Body of pancreas (tissue), 4 donors: ENCODE data around the gene CLPTM1L. TPM values are rescaled to one million over a fixed set of nuclear protein-coding genes. Genes with fewer than 3 reads are reported as not detected.

Experiments
- ATAC-seq: fragments of 150-250 bp; one replicate; pipeline ENCODE4 v1.9.1; 2016
- DNase-seq, 4 donors: peaks; one replicate each; pipeline ENCODE4 v3.0.0-alpha.2; 2019
- H3K27ac ChIP-seq, 4 donors: fragments of 200-600 bp; sonication (generic); 1 replicate in 3 of 4; 2 replicates in 1 of 4; pipeline versions ENCODE4 v1.5.1 to v1.6.1; 2016 to 2019; ENCODE audit warnings: mild to moderate bottlenecking in 1 of 4, mixed read lengths in 1 of 4, moderate library complexity in 1 of 4
- H3K27me3 ChIP-seq, 2 donors: fragments of 200-600 bp; sonication (generic); one replicate each; pipeline ENCODE4 v1.6.0; 2016; ENCODE audit warnings: mild to moderate bottlenecking in 1 of 2
- H3K36me3 ChIP-seq, 2 donors: fragments of 200-600 bp; sonication (generic); replicated peaks in 1 of 2; 2 replicates each; pipeline ENCODE4 v1.5.1; 2016; ENCODE audit warnings: low read depth in 2 of 2; ENCODE audit not compliant: insufficient read depth in 1 of 2
- H3K4me1 ChIP-seq: fragments of 200-600 bp; sonication (generic); one replicate; pipeline ENCODE4 v1.6.0; 2016
- H3K4me3 ChIP-seq, 2 donors: fragments of 200-600 bp; sonication (generic); 1 replicate in 1 of 2; 2 replicates in 1 of 2; pipeline ENCODE4 v1.5.1; 2016 to 2019
- H3K9me3 ChIP-seq, 3 donors: fragments of 200-600 bp; sonication (generic); 1 replicate in 2 of 3; 2 replicates in 1 of 3; pipeline ENCODE4 v1.5.1; 2016
- POLR2A ChIP-seq, 3 donors: fragments of 450-650 bp; IDR thresholded peaks; one replicate each; pipeline ENCODE4 v1.6.1; 2016; ENCODE audit warnings: antibody characterized with exemption in 3 of 3, mild to moderate bottlenecking in 2 of 3
- WGBS, 2 donors: methylation state at CpG; one replicate each; pipeline ENCODE4 v1.1.5; 2017; 5-methylcytosine and 5-hydroxymethylcytosine counted together
- intact Hi-C: fragments of 100-400 bp; cut with DNase I; formaldehyde crosslinking; loops from one replicate; pipeline ENCODE4 v1.15.1; 2023
- total RNA-seq, 2 donors: library from RNA; depleted of rRNA; stranded (reverse); fragments of >200 nt; gene quantifications; one replicate each; pipeline ENCODE4 v1.1.0, GENCODE V29; 2016
- TF ChIP-seq, protein P1 (sequence below), 7 experiments: fragments of 450-650 bp in 4 of 7; fragments of 200-600 bp in 3 of 7; sonication (generic) in 3 of 7; IDR thresholded peaks; one replicate each; pipeline ENCODE4 v1.5.1; 2016 to 2019; ENCODE audit warnings: antibody characterized with exemption in 7 of 7

The CLPTM1L gene
- total RNA-seq, 2 donors from 2014 or later = 91.3 to 109 TPM

DNA sequence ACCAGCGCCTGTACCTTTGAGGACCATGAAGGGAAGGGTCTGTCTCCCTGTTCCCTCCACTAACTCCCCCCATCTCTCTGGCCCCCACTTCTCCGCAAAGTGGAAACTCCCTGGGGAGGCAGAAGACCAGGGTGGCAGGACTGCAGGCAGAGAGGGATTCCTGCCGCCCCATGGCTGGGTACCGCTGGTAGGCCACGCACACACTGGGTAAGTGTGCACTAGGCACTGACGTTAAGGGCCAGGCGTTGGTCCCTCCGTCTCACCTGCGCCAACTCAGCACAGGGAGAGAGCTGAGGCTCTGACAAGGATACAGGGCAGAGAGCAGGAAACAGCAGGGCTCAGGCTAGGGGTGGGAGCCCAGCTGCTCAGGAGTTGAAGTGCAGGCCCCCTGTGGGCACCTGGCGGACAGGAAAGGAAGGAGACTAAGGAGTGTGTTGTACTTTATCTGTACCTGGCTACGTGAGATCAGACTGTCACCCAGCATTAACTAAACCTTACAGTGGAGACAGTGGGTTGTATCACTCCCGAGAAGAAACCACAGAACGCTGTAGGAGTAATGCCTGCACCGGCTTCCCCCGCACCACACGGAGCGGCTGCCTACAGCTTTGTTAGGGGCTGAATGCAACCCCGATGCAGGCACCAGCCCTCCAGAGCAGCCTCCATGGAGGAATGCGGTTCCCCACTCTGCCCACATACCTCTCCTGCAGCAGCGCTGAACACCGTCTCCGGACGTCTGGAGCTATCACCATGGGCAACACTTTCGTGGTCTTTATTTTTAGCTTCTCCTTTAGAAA lies 34.2 kb upstream of the CLPTM1L start:
- Histone ChIP-seq H3K27ac (no peak overlapping the region), H3K27me3 (no peaks in the 10 kb centered on the region), H3K36me3 (no peaks in the 10 kb centered on the region), H3K4me1 (peaks cover 8% of the 10 kb centered on the region), H3K9me3 (no peaks in the 10 kb centered on the region), H3K4me3 (no peak overlapping the region)
- no peak for DNase-seq
- no peak for ATAC-seq
- TF ChIP-seq, protein P1, sequence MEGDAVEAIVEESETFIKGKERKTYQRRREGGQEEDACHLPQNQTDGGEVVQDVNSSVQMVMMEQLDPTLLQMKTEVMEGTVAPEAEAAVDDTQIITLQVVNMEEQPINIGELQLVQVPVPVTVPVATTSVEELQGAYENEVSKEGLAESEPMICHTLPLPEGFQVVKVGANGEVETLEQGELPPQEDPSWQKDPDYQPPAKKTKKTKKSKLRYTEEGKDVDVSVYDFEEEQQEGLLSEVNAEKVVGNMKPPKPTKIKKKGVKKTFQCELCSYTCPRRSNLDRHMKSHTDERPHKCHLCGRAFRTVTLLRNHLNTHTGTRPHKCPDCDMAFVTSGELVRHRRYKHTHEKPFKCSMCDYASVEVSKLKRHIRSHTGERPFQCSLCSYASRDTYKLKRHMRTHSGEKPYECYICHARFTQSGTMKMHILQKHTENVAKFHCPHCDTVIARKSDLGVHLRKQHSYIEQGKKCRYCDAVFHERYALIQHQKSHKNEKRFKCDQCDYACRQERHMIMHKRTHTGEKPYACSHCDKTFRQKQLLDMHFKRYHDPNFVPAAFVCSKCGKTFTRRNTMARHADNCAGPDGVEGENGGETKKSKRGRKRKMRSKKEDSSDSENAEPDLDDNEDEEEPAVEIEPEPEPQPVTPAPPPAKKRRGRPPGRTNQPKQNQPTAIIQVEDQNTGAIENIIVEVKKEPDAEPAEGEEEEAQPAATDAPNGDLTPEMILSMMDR (IDR thresholded peaks at IDR 0.05) = no peak
- TF ChIP-seq POLR2A (IDR thresholded peaks at IDR 0.05) = no peak
- WGBS, 2 donors = 86 to 91% methylated on average over 10 to 24 of the region's 24 CpGs
- intact Hi-C loops = no loop called here

DNA sequence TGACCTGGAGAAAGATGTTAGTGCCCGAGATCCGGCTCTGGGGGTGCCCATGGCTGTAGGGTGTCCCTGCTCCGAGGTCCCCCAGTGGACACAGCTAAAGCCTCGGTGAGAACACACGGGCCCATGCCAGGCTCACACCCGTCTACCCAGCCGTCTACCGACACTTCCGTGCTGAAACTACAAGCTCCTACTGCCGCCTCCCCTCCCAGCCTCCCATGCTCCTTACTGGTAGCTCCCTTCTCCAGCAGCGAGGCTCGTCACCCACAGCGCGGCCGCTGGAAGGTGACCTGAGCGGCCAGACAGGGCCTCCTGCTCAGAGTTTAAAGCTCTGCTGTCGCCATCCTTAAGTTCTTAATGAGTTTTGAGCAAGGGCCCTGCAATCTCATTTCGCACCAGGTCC lies 33.2 kb upstream of the CLPTM1L start:
- ATAC-seq (no peak), DNase-seq (no peak)
- Histone ChIP-seq H3K4me3 (no peak overlapping the region), H3K27me3 (no peaks in the 10 kb centered on the region), H3K27ac (no peak overlapping the region), H3K36me3 (no peaks in the 10 kb centered on the region), H3K9me3 (no peaks in the 10 kb centered on the region), H3K4me1 (peaks cover 8% of the 10 kb centered on the region)
- no peak for TF ChIP-seq POLR2A (IDR thresholded peaks at IDR 0.05)
- TF ChIP-seq, protein P1 (IDR thresholded peaks at IDR 0.05) = no peak
- 79 to 82% methylated on average over 15 to 17 of the region's 18 CpGs for WGBS, 2 donors
- intact Hi-C loops = no loop called here

DNA sequence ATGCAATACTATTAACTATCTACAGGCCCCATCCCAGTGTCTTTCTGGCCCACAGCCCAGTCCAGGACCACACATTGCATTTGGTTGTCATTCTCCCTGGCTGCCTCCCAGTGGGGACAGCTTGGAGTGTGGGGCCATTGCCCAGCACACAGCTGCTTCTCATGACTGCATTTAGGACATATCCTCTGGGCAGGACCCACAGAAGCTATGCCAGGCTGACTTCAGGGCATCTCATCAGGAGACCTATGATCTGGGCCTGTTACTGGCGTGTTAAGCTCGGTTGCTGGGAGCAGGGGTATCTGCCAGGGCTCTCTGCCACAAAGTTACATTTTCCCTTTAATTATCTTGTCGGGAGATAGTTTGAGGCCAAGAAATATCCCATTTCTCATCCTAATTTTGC lies 32.1 kb upstream of the CLPTM1L start:
- H3K27me3 ChIP-seq = no peaks in the 10 kb centered on the region
- no peak for TF ChIP-seq POLR2A (IDR thresholded peaks at IDR 0.05)
- TF ChIP-seq, protein P1 (IDR thresholded peaks at IDR 0.05) = no peak
- intact Hi-C loops = no loop called here

DNA sequence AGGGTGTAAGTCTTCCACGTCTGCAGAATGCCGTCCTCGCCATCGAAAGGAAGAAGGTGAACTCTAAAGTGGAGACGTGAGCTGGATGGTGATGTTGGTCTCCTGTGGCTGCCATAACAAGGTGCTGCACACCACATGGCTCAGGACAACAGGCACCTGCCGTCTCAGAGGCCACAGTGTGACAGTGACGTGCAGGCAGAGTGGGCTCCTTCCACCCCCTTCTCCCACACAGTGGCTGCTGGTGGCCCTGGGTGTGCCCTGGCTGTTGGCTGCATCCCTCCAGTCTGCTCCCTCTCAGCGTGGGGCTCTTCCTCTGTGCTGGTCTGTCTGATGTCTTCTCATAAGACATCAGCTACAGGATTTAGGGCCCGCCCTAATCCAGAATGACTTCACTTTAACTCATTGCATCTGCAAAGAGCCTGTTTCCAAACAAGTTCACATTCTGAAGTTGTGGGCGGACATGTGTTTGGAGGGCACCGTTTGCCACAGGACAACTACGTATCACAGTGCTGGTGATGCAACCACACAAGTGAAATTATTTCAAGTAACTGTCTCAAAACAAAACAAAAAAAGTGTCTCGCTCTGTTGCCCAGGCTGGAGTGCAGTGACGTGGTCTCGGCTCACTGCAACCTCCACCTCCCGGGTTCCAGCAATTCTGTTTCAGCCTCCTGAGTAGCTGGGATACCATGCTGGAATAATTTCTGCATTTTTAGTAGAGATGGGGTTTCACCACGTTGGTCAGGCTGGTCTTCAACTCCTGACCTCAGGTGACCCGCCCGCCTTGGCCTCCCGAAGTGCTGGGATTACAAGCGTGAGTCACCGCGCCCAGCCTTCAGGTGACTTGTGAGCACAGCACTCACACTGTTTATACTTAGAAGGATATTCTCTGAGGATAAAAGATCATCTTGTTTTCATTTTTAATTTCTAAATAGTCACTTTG lies 31.2 kb upstream of the CLPTM1L start:
- Histone ChIP-seq H3K4me1 (peaks cover 8% of the 10 kb centered on the region), H3K36me3 (no peaks in the 10 kb centered on the region), H3K27ac (no peak overlapping the region), H3K27me3 (no peaks in the 10 kb centered on the region), H3K4me3 (no peak overlapping the region), H3K9me3 (no peaks in the 10 kb centered on the region)
- intact Hi-C loops = no loop called here
- 80 to 83% methylated on average over 21 to 23 of the region's 23 CpGs for WGBS, 2 donors
- TF ChIP-seq, protein P1 (IDR thresholded peaks at IDR 0.05) = no peak
- no peak for TF ChIP-seq POLR2A (IDR thresholded peaks at IDR 0.05)
- DNase-seq (no peak), ATAC-seq (no peak)

More for the DNA sequence above, 32.1 kb upstream of the CLPTM1L start:
- 68 to 82% methylated on average over 3 of the region's 3 CpGs for WGBS, 2 donors
- Histone ChIP-seq H3K4me1 (peaks cover 8% of the 10 kb centered on the region), H3K27ac (no peak overlapping the region), H3K36me3 (no peaks in the 10 kb centered on the region), H3K9me3 (no peaks in the 10 kb centered on the region), H3K4me3 (no peak overlapping the region)
- no peak for ATAC-seq
- no peak for DNase-seq
